ENCODE data around the gene AKR1E2. TPM values are rescaled to one million over a fixed set of nuclear protein-coding genes. Genes with fewer than 3 reads are reported as not detected.
A peak's percentile ranks its signal among the peaks of the same experiment; 100 is the strongest.

The AKR1E2 gene
- total and polyA plus RNA-seq, 3 experiments from 2014 or later, result 2.5 to 2.6 TPM; not detected in 1

GRCh38 chr10:4839353-4839752, 13.3 kb downstream of the AKR1E2 start:
- DNase-seq, result no peak
- H3K36me3 Mint-ChIP-seq, result no peaks in the 10 kb centered on the region
- POLR2A ChIA-PET, result no interaction called here

GRCh38 chr10:4840151-4840550, 14.1 kb downstream of the AKR1E2 start:
- H3K27ac ChIP-seq (ENCODE audit: low read depth, low read length), result no peak overlapping the region
- peaks cover 8 to 20% (median 19%) of the 10 kb centered on the region in 3 donors for H3K4me1 Mint-ChIP-seq
- H3K27me3 ChIP-seq (ENCODE audit: insufficient read depth, low read length, poor library complexity, severe bottlenecking), result no peaks in the 10 kb centered on the region
- no peak overlapping the region for H3K4me3 ChIP-seq (ENCODE audit: low read length)
- POLR2A ChIA-PET, result no interaction called here
- CTCF ChIA-PET, result interaction anchor here (1.1 to 5.8 kb wide), 2 partner anchors 9 to 10 kb away, joined by 3 to 44 read pairs; no protein-coding TSS in a partner anchor
- H3K27ac Mint-ChIP-seq, result no peak overlapping the region
- H3K27me3 Mint-ChIP-seq, result peaks cover 6 to 11% of the 10 kb centered on the region in 2 donors
- peaks cover 29% of the 10 kb centered on the region for H3K4me1 ChIP-seq (ENCODE audit: insufficient read depth, low read length)
- H3K9me3 ChIP-seq (ENCODE audit: low read length), result no peaks in the 10 kb centered on the region
- H3K36me3 Mint-ChIP-seq, result no peaks in the 10 kb centered on the region
- DNase-seq, result no peak
- no peak overlapping the region for H3K4me3 Mint-ChIP-seq
- no peaks in the 10 kb centered on the region for H3K9me3 Mint-ChIP-seq
- H3K36me3 ChIP-seq (ENCODE audit: insufficient read depth, low read length), result no peaks in the 10 kb centered on the region

More at GRCh38 chr10:4839353-4839752, 13.3 kb downstream of the AKR1E2 start:
- Histone ChIP-seq H3K27ac (ENCODE audit: low read depth, low read length) (no peak overlapping the region), H3K4me3 (ENCODE audit: low read length) (no peak overlapping the region), H3K36me3 (ENCODE audit: insufficient read depth, low read length) (no peaks in the 10 kb centered on the region), H3K27me3 (ENCODE audit: insufficient read depth, low read length, poor library complexity, severe bottlenecking) (no peaks in the 10 kb centered on the region), H3K4me1 (ENCODE audit: insufficient read depth, low read length) (peaks cover 31% of the 10 kb centered on the region), H3K9me3 (ENCODE audit: low read length) (no peaks in the 10 kb centered on the region)
- Mint-ChIP-seq H3K9me3 (no peaks in the 10 kb centered on the region), H3K27me3 (peaks cover 6 to 11% of the 10 kb centered on the region in 2 donors), H3K4me1 (peaks cover 8 to 22% (median 21%) of the 10 kb centered on the region in 3 donors), H3K4me3 (no peak overlapping the region), H3K27ac (no peak overlapping the region)
- CTCF ChIA-PET, result interaction anchor here (5.8 kb wide), 1 partner anchor 10 kb away, joined by 44 read pairs; no protein-coding TSS in a partner anchor

- no peak overlapping the region for H3K4me3 Mint-ChIP-seq
- no peaks in the 10 kb centered on the region for H3K36me3 Mint-ChIP-seq
- peaks cover 6 to 11% of the 10 kb centered on the region in 2 donors for H3K27me3 Mint-ChIP-seq
- H3K27ac ChIP-seq (ENCODE audit: low read depth, low read length), result no peak overlapping the region
- CTCF ChIA-PET, result interaction anchor here (1.2 kb wide), 1 partner anchor 9 kb away, joined by 3 read pairs; no protein-coding TSS in a partner anchor
- H3K4me3 ChIP-seq (ENCODE audit: low read length), result no peak overlapping the region
- H3K9me3 Mint-ChIP-seq, result no peaks in the 10 kb centered on the region
- POLR2A ChIA-PET, result no interaction called here
- no peaks in the 10 kb centered on the region for H3K9me3 ChIP-seq (ENCODE audit: low read length)
- DNase-seq, result no peak
- H3K4me1 Mint-ChIP-seq, result no peaks in the 10 kb centered on the region
- no peak overlapping the region for H3K27ac Mint-ChIP-seq
- H3K27me3 ChIP-seq (ENCODE audit: insufficient read depth, low read length, poor library complexity, severe bottlenecking), result no peaks in the 10 kb centered on the region
- no peaks in the 10 kb centered on the region for H3K4me1 ChIP-seq (ENCODE audit: insufficient read depth, low read length)
- no peaks in the 10 kb centered on the region for H3K36me3 ChIP-seq (ENCODE audit: insufficient read depth, low read length)
Measured at GRCh38 chr10:4843525-4844180, 17.6 kb downstream of the AKR1E2 start.

- Histone ChIP-seq H3K4me1 (ENCODE audit: insufficient read depth, low read length) (no peaks in the 10 kb centered on the region), H3K27ac (ENCODE audit: low read depth, low read length) (no peak overlapping the region), H3K36me3 (ENCODE audit: insufficient read depth, low read length) (no peaks in the 10 kb centered on the region), H3K9me3 (ENCODE audit: low read length) (no peaks in the 10 kb centered on the region), H3K27me3 (ENCODE audit: insufficient read depth, low read length, poor library complexity, severe bottlenecking) (no peaks in the 10 kb centered on the region), H3K4me3 (ENCODE audit: low read length) (no peak overlapping the region)
- peaks cover 5 to 6% (median 5%) of the 10 kb centered on the region in 3 donors for H3K4me1 Mint-ChIP-seq
- peaks cover 2 to 11% of the 10 kb centered on the region in 2 donors for H3K27me3 Mint-ChIP-seq
- H3K36me3 Mint-ChIP-seq, result no peaks in the 10 kb centered on the region
- H3K4me3 Mint-ChIP-seq, result no peak overlapping the region
- ChIA-PET POLR2A (no interaction called here), CTCF (no interaction called here)
- no peak overlapping the region for H3K27ac Mint-ChIP-seq
- H3K9me3 Mint-ChIP-seq, result no peaks in the 10 kb centered on the region
- no peak for DNase-seq
Measured at GRCh38 chr10:4844864-4845263, 18.9 kb downstream of the AKR1E2 start.

- no peak for DNase-seq
- peaks cover 5 to 7% (median 5%) of the 10 kb centered on the region in 3 donors for H3K4me1 Mint-ChIP-seq
- no peaks in the 10 kb centered on the region for H3K36me3 Mint-ChIP-seq
- no peaks in the 10 kb centered on the region for H3K36me3 ChIP-seq (ENCODE audit: insufficient read depth, low read length)
- H3K4me3 ChIP-seq (ENCODE audit: low read length), result no peak overlapping the region
- H3K27me3 Mint-ChIP-seq, result peaks cover 2 to 13% of the 10 kb centered on the region in 2 donors
- ChIA-PET CTCF (no interaction called here), POLR2A (no interaction called here)
- H3K27me3 ChIP-seq (ENCODE audit: insufficient read depth, low read length, poor library complexity, severe bottlenecking), result no peaks in the 10 kb centered on the region
- no peaks in the 10 kb centered on the region for H3K9me3 Mint-ChIP-seq
- H3K27ac ChIP-seq (ENCODE audit: low read depth, low read length), result no peak overlapping the region
- no peak overlapping the region for H3K4me3 Mint-ChIP-seq
- no peak overlapping the region for H3K27ac Mint-ChIP-seq
- no peaks in the 10 kb centered on the region for H3K9me3 ChIP-seq (ENCODE audit: low read length)
- H3K4me1 ChIP-seq (ENCODE audit: insufficient read depth, low read length), result no peaks in the 10 kb centered on the region
Measured at GRCh38 chr10:4845766-4846165, 19.8 kb downstream of the AKR1E2 start.

- Histone ChIP-seq H3K9me3 (ENCODE audit: low read length) (no peaks in the 10 kb centered on the region), H3K27ac (ENCODE audit: low read depth, low read length) (no peak overlapping the region), H3K27me3 (ENCODE audit: insufficient read depth, low read length, poor library complexity, severe bottlenecking) (no peaks in the 10 kb centered on the region), H3K36me3 (ENCODE audit: insufficient read depth, low read length) (no peaks in the 10 kb centered on the region), H3K4me3 (ENCODE audit: low read length) (no peak overlapping the region), H3K4me1 (ENCODE audit: insufficient read depth, low read length) (no peaks in the 10 kb centered on the region)
- Mint-ChIP-seq H3K27me3 (peaks cover 2 to 17% of the 10 kb centered on the region in 2 donors), H3K9me3 (no peaks in the 10 kb centered on the region), H3K4me3 (no peak overlapping the region), H3K36me3 (no peaks in the 10 kb centered on the region), H3K4me1 (peaks cover 5 to 7% (median 5%) of the 10 kb centered on the region in 3 donors), H3K27ac (no peak overlapping the region)
- CTCF ChIA-PET, result interaction anchor here (0.6 to 1.0 kb wide), 2 partner anchors 9 to 1283 kb away, joined by 3 read pairs; no protein-coding TSS in a partner anchor
- DNase-seq, result no peak
- POLR2A ChIA-PET, result no interaction called here
Measured at GRCh38 chr10:4846775-4847174, 20.8 kb downstream of the AKR1E2 start.

- Mint-ChIP-seq H3K27me3 (peaks cover 4 to 14% of the 10 kb centered on the region in 2 donors), H3K9me3 (no peaks in the 10 kb centered on the region), H3K27ac (no peak overlapping the region), H3K4me3 (no peak overlapping the region), H3K4me1 (peaks cover 5 to 7% (median 5%) of the 10 kb centered on the region in 3 donors), H3K36me3 (no peaks in the 10 kb centered on the region)
- Histone ChIP-seq H3K27me3 (ENCODE audit: insufficient read depth, low read length, poor library complexity, severe bottlenecking) (no peaks in the 10 kb centered on the region), H3K4me1 (ENCODE audit: insufficient read depth, low read length) (no peaks in the 10 kb centered on the region), H3K27ac (ENCODE audit: low read depth, low read length) (peak overlapping the region; percentile 62), H3K36me3 (ENCODE audit: insufficient read depth, low read length) (no peaks in the 10 kb centered on the region), H3K9me3 (ENCODE audit: low read length) (no peaks in the 10 kb centered on the region), H3K4me3 (ENCODE audit: low read length) (no peak overlapping the region)
- CTCF ChIA-PET, result interaction anchor here (1.0 to 4.2 kb wide), 4 partner anchors 8 to 775 kb away, joined by 3 to 44 read pairs (median 24); no protein-coding TSS in a partner anchor
- DNase-seq, result no peak
- POLR2A ChIA-PET, result no interaction called here
Measured at GRCh38 chr10:4847561-4848355, 21.8 kb downstream of the AKR1E2 start.
